ENCODE data around the gene DPYSL3. TPM values are rescaled to one million over a fixed set of nuclear protein-coding genes. Genes with fewer than 3 reads are reported as not detected.

Gene DPYSL3
- total RNA-seq, 1 donor from 2014 or later, result 1.6 TPM

DNA sequence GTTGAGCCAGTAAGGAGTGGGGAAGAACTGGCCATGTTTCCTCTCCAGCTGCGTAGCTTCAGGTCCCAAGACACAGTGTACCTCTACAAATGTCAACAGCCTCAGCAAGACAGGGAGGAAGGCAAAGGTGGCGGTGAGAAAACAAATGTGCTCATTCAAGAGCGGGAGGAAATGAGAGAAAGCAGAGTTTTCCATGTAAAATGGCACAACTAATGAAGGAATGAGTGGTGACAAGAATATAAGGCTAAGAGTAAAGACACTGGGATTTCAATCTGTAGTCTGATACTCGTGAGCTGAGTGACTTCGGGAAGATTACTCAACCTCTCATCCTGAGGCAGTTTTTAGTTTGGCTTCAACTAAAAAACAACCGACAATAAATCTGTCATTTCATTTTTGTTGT is 67.6 kb downstream of the DPYSL3 start:
- ATAC-seq, result no peak
- DNase-seq (ENCODE audit: low spot score), result no peak

- ATAC-seq (no peak), DNase-seq (ENCODE audit: low spot score) (no peak)
These were observed 68.6 kb downstream of the DPYSL3 start for GRCh38 chr5:147441191-147441695.

- ATAC-seq, result no peak
- no peak for DNase-seq (ENCODE audit: low spot score)
These were observed 70.6 kb downstream of the DPYSL3 start for GRCh38 chr5:147439254-147439653.

DNA sequence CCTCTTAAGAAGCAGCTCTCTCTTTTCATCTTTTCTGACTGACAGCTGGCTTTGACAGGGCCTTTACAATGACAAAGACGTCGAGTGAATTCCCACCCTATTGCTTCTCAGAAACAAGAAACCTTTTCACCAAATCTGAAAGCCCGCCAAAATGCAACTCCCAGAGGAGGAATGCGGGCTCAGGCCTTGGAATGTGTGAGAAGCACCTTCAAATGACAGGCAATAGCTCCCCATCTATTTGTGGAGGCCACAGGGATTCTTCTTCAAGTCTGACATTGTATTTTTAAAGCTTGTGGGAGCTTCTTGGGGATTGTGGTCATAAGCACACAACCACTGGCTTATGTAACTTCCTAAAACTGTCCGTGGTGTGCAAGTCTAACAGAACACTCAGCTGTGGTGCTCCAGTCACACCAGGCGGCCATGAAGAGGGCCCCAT is 72.7 kb downstream of the DPYSL3 start:
- DNase-seq (ENCODE audit: low spot score) (no peak), ATAC-seq (no peak)

DNA sequence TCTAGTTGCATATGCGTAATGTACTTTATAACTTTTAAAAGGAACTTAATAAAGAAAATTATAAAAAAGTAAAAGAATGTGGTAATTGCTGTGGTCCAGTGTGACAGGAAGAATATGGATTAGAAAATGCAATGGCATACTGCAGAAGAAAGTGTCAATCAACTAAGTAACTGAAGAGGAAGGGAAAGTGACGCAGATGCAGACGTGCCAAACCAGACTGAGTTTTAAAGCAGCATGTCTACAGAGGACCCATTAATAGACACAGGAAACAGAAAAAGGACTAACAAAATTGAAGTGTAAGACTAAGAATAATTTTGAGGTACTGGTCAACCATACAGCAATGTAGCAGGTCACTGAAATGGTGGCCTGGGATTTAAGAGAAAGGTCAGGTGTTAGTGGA is 73.3 kb downstream of the DPYSL3 start:
- no peak for ATAC-seq
- no peak for DNase-seq (ENCODE audit: low spot score)

- peak; percentile 45 for ATAC-seq
- DNase-seq (ENCODE audit: low spot score), result no peak
These were observed 75.8 kb downstream of the DPYSL3 start for GRCh38 chr5:147434049-147434448.

- ATAC-seq (no peak), DNase-seq (ENCODE audit: low spot score) (no peak)
These were observed 77.5 kb downstream of the DPYSL3 start for GRCh38 chr5:147432323-147432722.

DNA sequence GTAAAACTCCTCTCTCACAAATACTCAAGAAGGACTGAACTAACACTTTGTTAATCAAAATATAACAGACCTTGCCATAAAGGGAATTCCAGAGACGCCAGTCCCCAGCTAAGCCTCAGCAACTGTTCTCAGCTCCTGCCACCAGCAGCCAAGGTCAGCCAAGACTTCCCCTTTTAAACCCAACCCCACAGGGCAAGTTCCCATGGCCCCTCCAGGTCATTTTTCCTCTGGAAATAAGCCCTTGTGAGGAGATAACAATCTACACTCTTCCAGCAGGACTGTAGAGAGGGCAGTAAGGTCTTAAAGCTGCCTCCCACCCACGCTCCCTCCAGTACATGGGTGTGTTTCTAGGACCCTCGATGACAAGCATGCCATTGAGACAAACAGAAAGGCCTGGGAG is 78.3 kb downstream of the DPYSL3 start:
- ATAC-seq (no peak), DNase-seq (ENCODE audit: low spot score) (no peak)

DNA sequence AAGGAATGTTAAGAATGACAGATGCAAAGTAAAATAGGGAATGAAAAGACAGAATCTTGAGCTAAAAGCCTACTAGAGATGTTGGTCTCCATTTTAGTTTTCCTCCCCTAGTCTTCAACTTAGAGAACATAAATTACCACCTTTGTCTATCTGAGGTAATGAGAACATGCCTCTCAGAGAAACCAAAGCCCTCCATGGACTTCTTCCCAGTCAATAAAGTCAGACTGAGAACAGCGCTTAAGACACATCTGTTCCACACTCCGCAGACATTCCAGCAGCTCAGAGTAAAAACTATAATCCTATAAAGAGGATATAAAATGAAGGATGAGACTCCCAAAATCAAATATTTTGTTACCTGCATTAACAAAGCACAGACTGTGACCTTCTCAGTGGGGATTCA is 79.2 kb downstream of the DPYSL3 start:
- no peak for ATAC-seq
- no peak for DNase-seq (ENCODE audit: low spot score)

GRCh38 chr5:147427521-147428401 is 82.1 kb downstream of the DPYSL3 start:
- no peak for ATAC-seq
- DNase-seq (ENCODE audit: low spot score), result no peak

DNA sequence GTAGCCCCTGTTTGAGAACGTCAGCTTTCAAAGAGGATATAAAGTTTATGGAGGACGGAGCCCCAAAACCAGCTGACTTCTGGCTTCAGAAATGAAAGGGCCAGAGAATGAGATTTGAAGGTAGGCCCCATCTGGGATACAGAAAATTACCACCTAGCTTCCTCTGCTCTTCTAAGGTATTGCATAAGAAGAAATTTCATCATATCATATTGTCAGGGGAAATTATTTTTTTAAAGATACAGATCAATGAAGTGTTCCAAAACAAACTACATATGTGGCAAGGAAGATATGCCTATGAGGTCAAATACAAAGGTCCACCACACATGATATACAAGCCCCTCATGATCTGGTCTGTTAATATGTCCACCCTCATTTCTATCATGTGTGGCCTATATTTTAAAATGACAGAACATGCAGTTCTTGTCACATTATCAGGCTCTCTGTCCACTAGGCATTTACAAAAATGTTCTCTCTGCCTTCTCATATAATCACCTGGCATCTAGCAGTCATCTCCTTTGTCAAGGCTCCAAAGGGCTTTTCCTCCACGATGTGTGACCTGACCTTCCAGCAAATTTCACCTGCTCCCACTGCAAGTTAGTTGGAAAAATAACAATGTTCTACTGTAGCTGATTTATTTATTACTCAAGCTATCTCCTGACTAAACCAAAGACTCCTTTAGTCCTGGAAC is 83.1 kb downstream of the DPYSL3 start:
- no peak for ATAC-seq

DNA sequence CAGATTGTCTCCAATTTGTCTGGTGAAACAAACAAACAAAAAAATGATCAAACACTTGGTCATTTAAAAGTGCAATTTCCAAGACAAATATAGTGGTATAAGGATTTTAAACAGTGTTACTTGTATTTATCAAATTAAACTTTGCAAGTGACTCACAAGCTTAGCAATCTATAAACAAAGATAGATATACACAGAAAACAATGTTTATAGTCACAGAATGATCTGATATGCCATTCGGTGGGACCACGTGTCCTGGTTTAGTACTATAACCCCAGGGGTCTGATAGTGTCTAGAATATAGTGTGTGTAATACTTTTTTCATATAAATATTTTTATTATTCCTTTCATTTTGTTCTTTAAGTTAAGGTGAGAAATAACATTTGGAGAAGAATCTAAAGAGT is 91.3 kb downstream of the DPYSL3 start:
- DNase-seq (ENCODE audit: low spot score), result no peak
- no peak for ATAC-seq

More for the DNA sequence above, 83.1 kb downstream of the DPYSL3 start:
- no peak for DNase-seq (ENCODE audit: low spot score)

DNA sequence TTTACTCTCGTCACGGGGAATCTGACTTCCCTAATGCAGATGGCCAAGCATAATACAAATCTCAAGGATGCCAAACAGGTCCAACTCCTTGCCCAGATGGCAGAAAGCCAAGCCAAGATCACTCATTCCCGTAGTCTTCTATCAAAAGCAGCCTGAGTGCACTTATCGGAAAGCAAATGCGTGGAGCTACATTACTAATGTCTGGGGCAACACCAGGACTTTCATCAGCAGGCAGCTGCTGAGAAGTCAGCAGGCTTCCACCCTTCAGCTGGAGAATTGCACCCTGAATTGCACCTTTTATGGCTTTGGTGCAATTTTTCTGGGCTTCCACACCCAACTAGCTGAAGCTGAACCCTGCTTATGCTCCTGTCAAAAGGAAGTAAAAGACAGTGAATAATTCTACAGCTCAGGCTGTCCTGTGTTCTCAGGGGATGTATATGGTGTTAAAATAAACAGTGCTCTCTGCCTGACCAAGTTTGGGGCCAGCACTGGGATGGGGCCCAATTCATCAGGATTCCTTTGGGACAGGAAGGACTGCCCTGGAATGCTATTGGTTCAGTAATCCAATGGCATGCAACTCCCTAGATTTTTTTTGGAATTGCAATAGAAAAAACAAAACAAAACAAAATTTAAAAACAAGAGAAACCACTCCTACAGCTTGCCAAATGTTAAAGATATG is 92.6 kb downstream of the DPYSL3 start:
- ATAC-seq, result no peak
- DNase-seq (ENCODE audit: low spot score), result no peak

DNA sequence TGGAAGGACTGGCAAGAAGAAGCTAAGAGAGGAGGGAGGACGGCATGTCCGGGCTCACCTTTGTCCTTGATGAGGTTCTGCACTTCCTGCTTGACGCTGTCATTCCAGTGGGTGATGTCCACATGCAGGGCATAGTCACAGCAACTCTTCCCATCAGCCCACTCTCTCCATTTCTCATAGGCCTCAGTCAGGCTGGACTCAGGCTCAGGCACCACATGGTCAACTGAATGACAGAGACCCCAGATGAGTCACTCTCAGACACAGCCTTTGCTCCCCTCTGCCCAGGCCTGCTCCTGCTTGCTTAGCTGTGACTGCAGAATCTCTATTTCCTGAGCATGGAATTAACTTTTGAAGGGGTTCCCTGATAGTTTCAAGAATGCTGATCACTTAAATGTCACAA is 94.2 kb downstream of the DPYSL3 start:
- DNase-seq (ENCODE audit: low spot score) (no peak), ATAC-seq (no peak)

DNA sequence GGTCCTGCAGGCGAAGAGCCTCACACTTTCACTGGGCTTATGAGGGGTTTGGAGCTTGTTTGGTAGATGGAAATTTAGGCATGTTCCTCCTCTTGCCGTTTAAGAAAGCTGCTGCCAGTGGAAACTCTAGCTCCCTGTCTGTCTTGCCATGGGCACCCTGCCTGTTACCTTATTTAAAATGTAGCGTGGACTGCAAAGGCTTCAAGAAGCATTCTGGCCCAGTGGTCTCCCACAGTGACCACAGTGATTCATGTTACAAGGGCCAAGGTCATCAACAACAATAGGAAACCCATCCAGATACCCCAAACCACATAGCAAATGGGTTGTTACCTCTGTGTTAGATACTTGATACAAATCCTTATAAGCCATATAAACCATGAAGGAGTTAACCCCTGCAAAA is 96.6 kb downstream of the DPYSL3 start:
- ATAC-seq, result no peak
- DNase-seq (ENCODE audit: low spot score), result no peak

GRCh38 chr5:147412561-147412960 is 97.3 kb downstream of the DPYSL3 start:
- no peak for DNase-seq (ENCODE audit: low spot score)
- no peak for ATAC-seq

DNA sequence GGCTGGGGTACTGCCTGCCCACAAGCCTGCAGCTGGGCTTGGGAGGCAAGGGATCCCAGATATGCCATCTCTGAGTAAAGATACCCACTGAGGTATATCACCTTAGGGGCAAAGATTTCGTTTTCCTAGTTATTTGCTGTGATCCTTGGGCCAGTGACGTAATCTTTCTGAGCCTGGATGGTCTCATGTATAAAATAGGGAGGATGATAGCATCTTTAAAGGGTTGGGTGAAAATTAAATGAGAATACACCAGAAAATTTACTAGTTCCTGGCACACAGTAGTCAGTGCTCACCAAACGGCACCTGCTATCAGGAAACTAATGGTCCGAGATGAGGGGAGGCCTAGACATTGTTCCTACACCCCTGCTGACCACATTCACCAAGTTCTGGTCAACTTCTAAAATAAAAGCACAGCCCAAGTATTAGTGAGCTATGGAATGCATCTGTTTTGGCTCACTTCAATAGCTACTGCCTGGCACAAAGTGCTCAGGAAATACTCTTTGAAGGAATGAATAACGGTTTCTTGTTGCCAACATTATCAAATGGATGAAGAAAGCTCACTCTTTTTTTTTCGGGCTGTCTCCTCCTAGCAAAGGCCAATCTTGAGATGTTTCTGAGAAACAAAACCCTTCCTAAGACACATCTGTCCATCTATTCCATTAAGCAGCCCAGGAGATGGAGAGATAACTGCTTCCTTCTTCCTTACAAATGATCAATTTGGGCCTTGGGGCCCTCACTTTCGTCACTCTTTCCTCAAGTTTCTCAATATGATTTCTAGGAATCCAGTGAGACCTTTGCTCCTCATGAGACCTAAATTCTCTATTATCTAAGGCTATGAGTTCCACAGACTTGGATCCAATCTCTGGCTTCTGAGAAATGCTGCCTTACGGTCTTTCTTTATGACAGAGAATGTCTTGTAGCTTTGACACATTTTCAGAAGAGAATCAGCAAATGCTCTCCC is 98.2 kb downstream of the DPYSL3 start:
- ATAC-seq (no peak), DNase-seq (ENCODE audit: low spot score) (no peak)

DNA sequence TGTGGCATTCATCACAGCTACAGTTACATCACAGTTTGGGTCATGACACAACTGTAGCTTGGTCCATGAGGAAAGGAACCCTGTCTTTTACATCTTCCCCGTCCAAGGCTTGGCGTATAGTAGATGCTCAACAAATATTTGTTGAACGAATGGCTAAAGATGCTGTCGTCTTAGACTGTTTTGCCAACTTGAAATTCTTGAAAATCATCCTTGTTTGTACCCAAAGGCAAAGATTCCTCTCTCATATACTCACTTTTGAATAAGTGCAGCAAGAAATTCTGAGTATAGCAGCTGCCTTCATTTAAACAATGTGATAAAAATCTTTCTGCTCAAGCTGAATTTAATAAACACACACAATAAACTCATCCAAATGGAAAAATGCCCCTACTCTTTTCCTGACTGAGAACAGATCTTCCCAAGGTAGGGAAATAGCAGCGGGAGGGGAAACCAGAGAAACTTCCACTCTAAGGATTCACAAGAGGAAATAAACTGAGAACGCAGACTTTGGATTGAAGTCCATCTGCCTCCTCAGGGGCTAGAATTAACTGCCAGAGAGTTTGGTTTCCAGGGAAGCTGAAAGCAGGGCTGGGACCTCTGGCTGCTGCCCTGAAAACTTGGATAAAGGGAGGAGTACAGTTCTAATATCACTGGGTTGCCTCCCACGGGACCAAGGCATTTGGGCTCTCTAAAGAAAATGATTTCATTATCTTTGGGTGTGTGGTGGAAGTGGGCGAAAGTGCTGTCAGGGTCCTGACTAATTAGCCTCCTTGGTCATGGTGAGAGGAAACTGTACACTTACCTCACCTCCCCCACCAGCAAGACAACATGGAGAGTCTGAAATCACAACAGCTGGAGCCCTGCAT is 99.1 kb downstream of the DPYSL3 start:
- DNase-seq (ENCODE audit: low spot score) (no peak), ATAC-seq (no peak)

DNA sequence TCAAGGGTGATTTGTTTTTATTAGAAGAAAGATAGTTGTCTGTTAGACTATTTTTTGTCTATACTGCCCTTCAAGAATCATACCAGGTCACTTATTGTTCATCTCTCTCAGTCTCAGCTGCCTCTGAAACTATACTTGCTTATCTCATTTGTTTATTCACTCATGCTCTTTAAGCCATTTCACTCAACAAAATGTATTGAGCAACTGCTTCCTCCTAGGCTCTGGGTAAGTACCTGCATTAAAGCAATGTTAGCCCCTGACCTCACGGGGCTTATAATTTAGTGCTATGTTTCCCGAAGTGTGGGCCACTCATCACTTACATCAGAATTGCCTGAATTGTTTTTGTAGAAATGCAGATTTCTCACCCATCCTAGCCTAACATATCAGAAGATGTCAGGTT is 100.9 kb downstream of the DPYSL3 start:
- DNase-seq (ENCODE audit: low spot score) (no peak), ATAC-seq (no peak)
